Fibroblast of mammary gland (primary cell): ENCODE measurements around the gene IFNAR1.
"Not testable (repeated sequence)": the region's sequence is repeated elsewhere in the genome, so short reads cannot be mapped to it uniquely, and the experiment has no call there.

Experiments
- DNase-seq: peaks from one replicate; pipeline ENCODE4 v3.0.0-alpha.2; 2010; ENCODE audit warnings: low read depth
- H3K4me3 ChIP-seq: 2 replicates; pipeline ENCODE4 v1.5.1; 2011; ENCODE audit warnings: low read depth, mild to moderate bottlenecking, low read length, moderate library complexity; ENCODE audit not compliant: control insufficient read depth
- TF ChIP-seq, protein P1 (sequence below): conservative IDR thresholded peaks from 2 replicates; pipeline ENCODE4 v1.5.1; 2011; ENCODE audit warnings: low read depth, low read length, inconsistent platforms; ENCODE audit not compliant: control insufficient read depth, insufficient read depth

IFNAR1 gene

DNA sequence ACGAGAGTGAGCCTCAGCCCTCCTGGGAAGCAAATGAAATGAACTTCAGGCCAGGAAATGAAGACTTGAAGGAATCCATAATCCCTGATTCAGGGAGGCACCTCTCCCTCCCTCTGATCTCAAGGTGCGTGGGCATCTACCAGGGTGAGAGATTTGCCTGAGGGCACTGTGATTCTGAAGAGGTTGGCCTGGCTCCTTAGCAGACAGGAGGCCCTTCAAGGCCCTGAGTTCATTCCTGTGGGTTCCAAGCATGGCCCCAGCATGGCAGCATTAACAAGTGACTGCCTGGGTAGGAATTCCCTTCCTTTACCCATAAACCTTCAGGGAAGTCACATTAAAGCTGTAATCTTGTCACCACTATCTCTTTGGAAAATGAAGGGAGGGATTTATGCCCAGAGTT is 48.7 kb downstream of the IFNAR1 start:
- DNase-seq: no peak
- TF ChIP-seq, protein P1, sequence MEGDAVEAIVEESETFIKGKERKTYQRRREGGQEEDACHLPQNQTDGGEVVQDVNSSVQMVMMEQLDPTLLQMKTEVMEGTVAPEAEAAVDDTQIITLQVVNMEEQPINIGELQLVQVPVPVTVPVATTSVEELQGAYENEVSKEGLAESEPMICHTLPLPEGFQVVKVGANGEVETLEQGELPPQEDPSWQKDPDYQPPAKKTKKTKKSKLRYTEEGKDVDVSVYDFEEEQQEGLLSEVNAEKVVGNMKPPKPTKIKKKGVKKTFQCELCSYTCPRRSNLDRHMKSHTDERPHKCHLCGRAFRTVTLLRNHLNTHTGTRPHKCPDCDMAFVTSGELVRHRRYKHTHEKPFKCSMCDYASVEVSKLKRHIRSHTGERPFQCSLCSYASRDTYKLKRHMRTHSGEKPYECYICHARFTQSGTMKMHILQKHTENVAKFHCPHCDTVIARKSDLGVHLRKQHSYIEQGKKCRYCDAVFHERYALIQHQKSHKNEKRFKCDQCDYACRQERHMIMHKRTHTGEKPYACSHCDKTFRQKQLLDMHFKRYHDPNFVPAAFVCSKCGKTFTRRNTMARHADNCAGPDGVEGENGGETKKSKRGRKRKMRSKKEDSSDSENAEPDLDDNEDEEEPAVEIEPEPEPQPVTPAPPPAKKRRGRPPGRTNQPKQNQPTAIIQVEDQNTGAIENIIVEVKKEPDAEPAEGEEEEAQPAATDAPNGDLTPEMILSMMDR: no peak
- H3K4me3 ChIP-seq: no peak overlapping the region

DNA sequence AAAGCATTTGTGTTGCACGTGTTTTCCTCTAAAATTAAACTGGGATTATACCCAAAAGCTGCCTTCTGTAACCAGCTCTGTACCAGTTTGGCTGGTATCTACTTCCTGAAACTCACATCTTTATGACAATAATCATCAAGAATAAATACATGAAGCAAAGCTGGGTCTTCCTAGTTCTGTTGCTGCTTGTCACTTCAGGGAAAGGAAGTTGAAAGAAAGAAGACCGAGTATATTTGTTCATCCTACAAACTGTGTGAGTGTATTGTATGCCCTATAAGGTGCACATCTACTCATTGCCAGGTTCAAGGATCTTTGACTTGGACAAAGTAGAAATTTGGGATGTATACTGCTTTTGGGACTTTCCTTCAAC is 49.3 kb downstream of the IFNAR1 start:
- DNase-seq: no peak
- TF ChIP-seq, protein P1: no peak
- no peak overlapping the region for H3K4me3 ChIP-seq

- TF ChIP-seq, protein P1: peak; percentile 70
These were observed 49.8 kb downstream of the IFNAR1 start for GRCh38 chr21:33374450-33375096.

DNA sequence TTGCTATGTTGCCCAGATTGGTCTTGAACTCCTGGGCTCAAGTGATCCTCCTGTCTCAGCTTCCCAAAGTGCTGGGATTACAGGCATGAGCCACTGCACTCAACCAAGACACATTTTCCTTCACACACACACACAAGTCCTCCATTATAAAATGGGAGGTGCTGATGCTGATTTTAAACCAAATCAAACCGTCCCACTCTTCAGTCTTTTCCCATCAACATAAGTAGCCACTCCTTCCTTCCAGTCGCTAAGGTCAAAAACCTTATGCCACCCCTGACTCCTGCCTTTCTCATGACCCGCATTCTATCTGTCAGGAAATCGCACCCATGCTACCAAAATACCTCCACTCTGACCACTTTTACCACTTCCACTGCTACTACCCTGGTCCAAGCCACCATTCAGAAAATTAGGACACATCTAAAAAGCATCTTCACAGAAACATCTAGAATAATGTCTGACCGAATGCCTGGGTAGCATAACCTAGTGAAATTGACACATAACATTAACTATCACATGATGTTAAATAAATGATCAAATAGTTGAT is 50.4 kb downstream of the IFNAR1 start:
- TF ChIP-seq, protein P1: no peak
- DNase-seq: no peak
- H3K4me3 ChIP-seq: no peak overlapping the region

More at GRCh38 chr21:33374450-33375096, 49.8 kb downstream of the IFNAR1 start:
- DNase-seq: peak; percentile 73
- H3K4me3 ChIP-seq: no peak overlapping the region

- no peak overlapping the region for H3K4me3 ChIP-seq
- TF ChIP-seq, protein P1: no peak
- DNase-seq: no peak
These were observed 52.6 kb downstream of the IFNAR1 start for GRCh38 chr21:33377221-33377920.

DNA sequence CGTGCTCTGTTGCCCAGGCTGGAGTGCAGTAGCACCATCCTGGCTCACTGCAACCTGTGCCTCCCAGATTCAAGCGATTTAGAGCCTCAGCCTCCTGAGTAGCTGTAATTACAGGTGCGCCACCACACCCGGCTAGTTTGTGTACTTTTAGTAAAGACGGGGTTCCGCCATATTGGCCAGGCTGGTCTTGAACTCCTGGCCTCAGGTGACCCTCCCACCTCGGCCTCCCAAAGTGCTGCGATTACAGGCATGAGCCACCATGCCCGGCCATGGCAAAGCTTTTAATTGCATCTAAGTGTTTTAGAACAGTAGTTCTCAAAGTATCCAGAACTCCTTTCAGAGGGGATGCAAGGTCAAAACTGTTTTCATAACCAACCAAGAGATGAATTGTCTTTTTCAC is 53.3 kb downstream of the IFNAR1 start:
- H3K4me3 ChIP-seq: no peak overlapping the region
- TF ChIP-seq, protein P1: no peak
- no peak for DNase-seq

GRCh38 chr21:33379934-33380333 is 55.2 kb downstream of the IFNAR1 start:
- peak; percentile 81 for DNase-seq
- H3K4me3 ChIP-seq: not testable (repeated sequence)
